ENCODE results near the gene RNU5B-1. TPM values are rescaled to one million over a fixed set of nuclear protein-coding genes. Genes with fewer than 3 reads are reported as not detected.

The RNU5B-1 gene
- total RNA-seq, 1 experiment from 2014 or later: 25.8 TPM

DNA sequence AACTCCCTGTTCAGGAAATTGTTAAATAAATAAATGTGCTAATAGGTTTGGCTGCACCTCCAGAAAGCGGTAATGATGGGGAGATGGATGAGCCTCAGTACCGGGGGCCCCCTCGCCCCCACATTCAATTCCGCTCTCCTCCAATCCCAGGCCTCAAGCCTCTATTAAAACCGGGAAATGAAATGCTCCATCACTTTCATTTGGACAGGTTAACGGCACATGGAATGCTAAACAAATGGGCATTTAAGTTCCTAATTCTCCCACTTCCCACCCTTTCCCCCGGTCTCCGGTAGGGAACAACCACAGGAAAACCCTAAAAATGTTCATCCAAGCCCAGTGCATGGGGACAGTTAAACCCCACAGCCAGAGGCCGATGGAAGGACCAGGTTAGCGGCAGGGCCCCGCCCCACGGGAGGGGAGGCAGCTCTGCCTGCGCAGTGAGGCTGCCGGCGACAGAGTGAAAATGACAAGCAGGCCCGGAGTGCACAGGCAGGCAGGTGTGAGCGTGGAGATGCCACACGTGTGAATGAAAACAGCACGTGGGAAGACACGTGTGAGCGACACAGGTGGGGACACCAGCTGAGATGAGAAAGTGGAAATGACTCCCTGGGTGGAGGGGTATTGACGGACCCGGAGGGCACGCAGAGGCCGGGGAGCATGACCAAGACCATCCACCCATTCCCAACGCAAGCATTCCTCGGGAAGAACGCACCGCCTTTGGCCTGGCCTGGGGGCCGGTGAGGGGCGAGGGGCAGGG, 28.1 kb downstream of the RNU5B-1 start:
- intact Hi-C loops (cut with micrococcal nuclease; ENCODE audit: unreplicated experiment): no loop called here
- Mint-ChIP-seq H3K27ac (ENCODE audit: unreplicated experiment) (no peak overlapping the region), H3K4me1 (ENCODE audit: low read depth, unreplicated experiment) (no peaks in the 10 kb centered on the region), H3K36me3 (ENCODE audit: insufficient read depth, unreplicated experiment) (no peaks in the 10 kb centered on the region), H3K4me3 (ENCODE audit: low read depth, unreplicated experiment) (no peak overlapping the region), H3K9me3 (ENCODE audit: low read depth, unreplicated experiment) (no peaks in the 10 kb centered on the region), H3K27me3 (ENCODE audit: unreplicated experiment) (peaks cover 89% of the 10 kb centered on the region)
- no peak for DNase-seq
- BruUV-seq (replicated peaks): no TSS peak
- CTCF ChIA-PET: no interaction called here
- TF ChIP-seq, protein P1, sequence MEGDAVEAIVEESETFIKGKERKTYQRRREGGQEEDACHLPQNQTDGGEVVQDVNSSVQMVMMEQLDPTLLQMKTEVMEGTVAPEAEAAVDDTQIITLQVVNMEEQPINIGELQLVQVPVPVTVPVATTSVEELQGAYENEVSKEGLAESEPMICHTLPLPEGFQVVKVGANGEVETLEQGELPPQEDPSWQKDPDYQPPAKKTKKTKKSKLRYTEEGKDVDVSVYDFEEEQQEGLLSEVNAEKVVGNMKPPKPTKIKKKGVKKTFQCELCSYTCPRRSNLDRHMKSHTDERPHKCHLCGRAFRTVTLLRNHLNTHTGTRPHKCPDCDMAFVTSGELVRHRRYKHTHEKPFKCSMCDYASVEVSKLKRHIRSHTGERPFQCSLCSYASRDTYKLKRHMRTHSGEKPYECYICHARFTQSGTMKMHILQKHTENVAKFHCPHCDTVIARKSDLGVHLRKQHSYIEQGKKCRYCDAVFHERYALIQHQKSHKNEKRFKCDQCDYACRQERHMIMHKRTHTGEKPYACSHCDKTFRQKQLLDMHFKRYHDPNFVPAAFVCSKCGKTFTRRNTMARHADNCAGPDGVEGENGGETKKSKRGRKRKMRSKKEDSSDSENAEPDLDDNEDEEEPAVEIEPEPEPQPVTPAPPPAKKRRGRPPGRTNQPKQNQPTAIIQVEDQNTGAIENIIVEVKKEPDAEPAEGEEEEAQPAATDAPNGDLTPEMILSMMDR (IDR thresholded peaks at IDR 0.05; ENCODE audit: unreplicated experiment): no peak

DNA sequence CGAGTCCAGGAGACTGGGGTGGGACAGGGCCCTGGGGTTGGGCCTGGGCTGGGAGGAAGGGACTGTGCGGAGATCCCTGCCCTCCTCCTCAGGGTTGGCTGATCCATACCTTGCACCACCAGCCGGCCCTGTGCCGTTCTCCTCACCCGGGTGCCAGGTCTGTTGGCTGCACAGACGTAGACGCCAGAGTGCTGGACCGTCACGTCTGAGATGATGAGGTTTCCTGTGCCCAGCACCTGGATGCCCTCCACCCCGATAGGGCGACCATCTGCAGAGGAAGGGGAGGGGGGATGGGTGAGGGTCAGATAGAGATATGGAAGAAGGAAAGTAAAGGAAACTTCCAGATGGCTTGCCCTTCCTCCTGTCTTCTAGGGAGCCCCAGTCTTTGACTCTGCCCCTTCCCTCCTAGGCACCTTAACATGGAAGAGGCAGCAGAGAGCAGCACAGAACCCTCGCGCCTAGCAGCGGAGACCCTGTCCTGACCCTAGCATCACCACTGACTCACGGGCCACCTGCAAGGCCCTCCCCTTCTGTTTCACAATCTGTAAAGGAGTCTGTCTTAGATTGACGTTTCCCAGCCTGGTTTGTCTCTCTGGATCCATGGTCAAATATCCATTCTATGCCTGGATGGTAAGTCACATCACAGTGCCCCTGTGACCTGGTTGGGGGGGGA, 28.8 kb downstream of the RNU5B-1 start:
- BruUV-seq (replicated peaks): no TSS peak
- Mint-ChIP-seq H3K27me3 (ENCODE audit: unreplicated experiment) (peaks cover 96% of the 10 kb centered on the region), H3K36me3 (ENCODE audit: insufficient read depth, unreplicated experiment) (no peaks in the 10 kb centered on the region), H3K9me3 (ENCODE audit: low read depth, unreplicated experiment) (no peaks in the 10 kb centered on the region), H3K27ac (ENCODE audit: unreplicated experiment) (no peak overlapping the region), H3K4me3 (ENCODE audit: low read depth, unreplicated experiment) (no peak overlapping the region), H3K4me1 (ENCODE audit: low read depth, unreplicated experiment) (no peaks in the 10 kb centered on the region)
- CTCF ChIA-PET: no interaction called here
- intact Hi-C loops (cut with micrococcal nuclease; ENCODE audit: unreplicated experiment): no loop called here
- TF ChIP-seq, protein P1 (IDR thresholded peaks at IDR 0.05; ENCODE audit: unreplicated experiment): no peak
- no peak for DNase-seq

DNA sequence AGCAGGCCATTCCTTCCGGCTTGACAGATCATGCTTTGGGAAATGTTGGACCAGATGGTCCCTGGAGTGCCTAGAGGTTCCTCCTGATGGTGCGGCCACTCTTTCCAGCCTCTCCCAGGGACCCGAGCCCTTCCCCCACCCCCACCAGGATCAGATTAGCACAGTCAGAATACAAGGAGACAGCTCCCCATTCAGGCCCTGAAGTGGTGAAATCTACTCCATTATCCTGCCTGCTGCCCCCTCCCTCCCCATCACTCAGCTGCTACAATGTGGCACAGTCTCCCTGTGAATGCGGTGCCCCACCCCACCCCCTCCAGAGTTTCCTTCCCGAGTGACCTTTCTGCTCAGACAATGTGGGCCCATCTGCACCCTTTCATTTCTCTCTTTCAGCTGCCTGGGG, 29.4 kb downstream of the RNU5B-1 start:
- Mint-ChIP-seq H3K4me1 (ENCODE audit: low read depth, unreplicated experiment) (no peaks in the 10 kb centered on the region), H3K36me3 (ENCODE audit: insufficient read depth, unreplicated experiment) (no peaks in the 10 kb centered on the region), H3K4me3 (ENCODE audit: low read depth, unreplicated experiment) (no peak overlapping the region), H3K27ac (ENCODE audit: unreplicated experiment) (no peak overlapping the region), H3K9me3 (ENCODE audit: low read depth, unreplicated experiment) (no peaks in the 10 kb centered on the region), H3K27me3 (ENCODE audit: unreplicated experiment) (peaks cover 98% of the 10 kb centered on the region)
- no peak for DNase-seq
- TF ChIP-seq, protein P1 (IDR thresholded peaks at IDR 0.05; ENCODE audit: unreplicated experiment): no peak
- BruUV-seq (replicated peaks): no TSS peak
- intact Hi-C loops (cut with micrococcal nuclease; ENCODE audit: unreplicated experiment): no loop called here
- CTCF ChIA-PET: interaction anchor here (0.7 kb wide), 1 partner anchor 43 kb away, joined by 3 read pairs; no protein-coding TSS in a partner anchor

DNA sequence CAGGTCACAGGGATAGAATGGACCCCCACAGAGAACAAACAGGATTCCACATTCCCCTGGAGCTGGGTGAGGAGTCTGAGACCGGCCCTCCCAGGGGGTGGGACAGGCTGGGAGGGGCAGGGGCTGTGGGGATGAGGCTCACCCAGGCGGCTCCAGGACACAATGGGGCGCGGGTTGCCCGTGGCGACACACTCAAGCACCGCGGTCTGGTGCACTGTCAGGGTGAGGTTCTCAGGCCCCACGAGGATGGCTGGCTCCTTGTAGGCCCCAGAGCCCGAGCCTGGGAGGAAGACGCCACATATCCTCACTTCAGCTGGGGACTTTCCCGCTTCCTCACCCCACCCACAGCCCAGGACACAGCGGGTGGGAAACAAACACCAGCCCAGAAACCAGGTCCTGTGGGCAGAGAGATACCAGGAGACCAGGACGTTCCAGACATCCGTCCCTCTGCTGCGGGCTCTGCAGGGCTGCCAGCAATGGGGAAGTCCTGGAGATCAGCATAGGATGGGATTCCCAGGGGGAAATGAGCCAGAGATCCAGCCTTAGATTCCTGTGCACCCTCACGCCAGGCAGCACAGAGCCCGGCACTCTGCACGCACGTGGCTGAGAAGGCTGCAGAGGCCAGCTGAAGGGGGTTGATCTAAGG, 30.2 kb downstream of the RNU5B-1 start:
- CTCF ChIA-PET: interaction anchor here (0.7 kb wide), 1 partner anchor 43 kb away, joined by 3 read pairs; no protein-coding TSS in a partner anchor
- no peak overlapping the region for H3K27ac Mint-ChIP-seq (ENCODE audit: unreplicated experiment)
- peaks cover 98% of the 10 kb centered on the region for H3K27me3 Mint-ChIP-seq (ENCODE audit: unreplicated experiment)
- intact Hi-C loops (cut with micrococcal nuclease; ENCODE audit: unreplicated experiment): no loop called here
- no TSS peak for BruUV-seq (replicated peaks)
- no peaks in the 10 kb centered on the region for H3K9me3 Mint-ChIP-seq (ENCODE audit: low read depth, unreplicated experiment)
- no peaks in the 10 kb centered on the region for H3K36me3 Mint-ChIP-seq (ENCODE audit: insufficient read depth, unreplicated experiment)
- DNase-seq: no peak
- TF ChIP-seq, protein P1 (IDR thresholded peaks at IDR 0.05; ENCODE audit: unreplicated experiment): no peak
- no peaks in the 10 kb centered on the region for H3K4me1 Mint-ChIP-seq (ENCODE audit: low read depth, unreplicated experiment)
- no peak overlapping the region for H3K4me3 Mint-ChIP-seq (ENCODE audit: low read depth, unreplicated experiment)

Data from Calu3 (cell line).